Measurements from ENCODE around the gene PTPRF. TPM values are rescaled to one million over a fixed set of nuclear protein-coding genes. Genes with fewer than 3 reads are reported as not detected.

Gene PTPRF
- total and polyA plus RNA-seq, 4 donors, result 41.2 to 241 (median 85.6) TPM

GRCh38 chr1:43632135-43632670 lies 101.5 kb downstream of the PTPRF start:
- DNase-seq (ENCODE audit: low spot score), result no peak
- Histone ChIP-seq H3K27me3 (ENCODE audit: control insufficient read depth in 4 of 4, insufficient read depth in 4 of 4, low read length in 3 of 4) (no peaks in the 10 kb centered on the region), H3K9me3 (ENCODE audit: control insufficient read depth in 4 of 4, low read length in 3 of 4) (no peaks in the 10 kb centered on the region), H3K4me3 (ENCODE audit: low read depth in 1 of 3, low read length in 3 of 3) (no peak overlapping the region), H3K9ac (ENCODE audit: low read depth in 1 of 2, low read length in 2 of 2) (no peak overlapping the region), H3K27ac (ENCODE audit: low read depth in 1 of 2, low read length in 2 of 2) (no peak overlapping the region), H3K36me3 (ENCODE audit: control insufficient read depth in 4 of 4, insufficient read depth in 3 of 4, low read depth in 1 of 4, low read length in 3 of 4) (no peaks in the 10 kb centered on the region), H3K4me1 (ENCODE audit: control insufficient read depth in 4 of 4, insufficient read depth in 4 of 4, low read length in 3 of 4) (peaks cover 0 to 4% (median 0%) of the 10 kb centered on the region in 4 donors)
- TF ChIP-seq HNF4A (conservative IDR thresholded peaks at IDR 0.05), result no peak
- TF ChIP-seq GABPA (IDR thresholded peaks at IDR 0.05 in 1 of 2, conservative IDR thresholded peaks at IDR 0.05 in 1 of 2), result no peak
- TF ChIP-seq TAF1 (conservative IDR thresholded peaks at IDR 0.05), result no peak
- no peak for TF ChIP-seq ZBTB33 (IDR thresholded peaks at IDR 0.05)
- TF ChIP-seq ATF3 (IDR thresholded peaks at IDR 0.05), result no peak
- no peak for TF ChIP-seq RXRA (IDR thresholded peaks at IDR 0.05)
- no peak for TF ChIP-seq FOXA2 (IDR thresholded peaks at IDR 0.05)
- TF ChIP-seq RAD21 (IDR thresholded peaks at IDR 0.05), result no peak
- no peak for TF ChIP-seq YY1 (IDR thresholded peaks at IDR 0.05)
- no peak for TF ChIP-seq JUND (IDR thresholded peaks at IDR 0.05)
- TF ChIP-seq MAX (IDR thresholded peaks at IDR 0.05), result no peak
- no peak for TF ChIP-seq NR2F2 (IDR thresholded peaks at IDR 0.05)
- WGBS, result 56% methylated on average over 4 of the region's 4 CpGs

GRCh38 chr1:43634721-43635120 lies 104.0 kb downstream of the PTPRF start:
- peaks cover 0 to 4% (median 0%) of the 10 kb centered on the region in 4 donors for H3K4me1 ChIP-seq (ENCODE audit: control insufficient read depth in 4 of 4, insufficient read depth in 4 of 4, low read length in 3 of 4)
- H3K9me3 ChIP-seq (ENCODE audit: control insufficient read depth in 4 of 4, low read length in 3 of 4), result no peaks in the 10 kb centered on the region
- no peaks in the 10 kb centered on the region for H3K27me3 ChIP-seq (ENCODE audit: control insufficient read depth in 4 of 4, insufficient read depth in 4 of 4, low read length in 3 of 4)
- no peak for TF ChIP-seq NR2F2 (IDR thresholded peaks at IDR 0.05)
- TF ChIP-seq JUND (IDR thresholded peaks at IDR 0.05), result no peak
- TF ChIP-seq TAF1 (conservative IDR thresholded peaks at IDR 0.05), result no peak
- no peak for TF ChIP-seq RAD21 (IDR thresholded peaks at IDR 0.05)
- no peak for TF ChIP-seq SP1 (IDR thresholded peaks at IDR 0.05)
- no peak for TF ChIP-seq ATF3 (IDR thresholded peaks at IDR 0.05)
- TF ChIP-seq HNF4A (conservative IDR thresholded peaks at IDR 0.05), result no peak
- no peak for TF ChIP-seq MAX (IDR thresholded peaks at IDR 0.05)
- no peak for TF ChIP-seq FOXA2 (IDR thresholded peaks at IDR 0.05)
- TF ChIP-seq ZBTB33 (IDR thresholded peaks at IDR 0.05), result no peak
- TF ChIP-seq GABPA (IDR thresholded peaks at IDR 0.05 in 1 of 2, conservative IDR thresholded peaks at IDR 0.05 in 1 of 2), result no peak
- no peak for TF ChIP-seq YY1 (IDR thresholded peaks at IDR 0.05)
- no peak for TF ChIP-seq CTCF (IDR thresholded peaks at IDR 0.05; ENCODE audit: low read depth, low read length, missing input control)
- TF ChIP-seq RXRA (IDR thresholded peaks at IDR 0.05), result no peak
- no peak for TF ChIP-seq FOXA1 (IDR thresholded peaks at IDR 0.05)
- no peak for TF ChIP-seq EGR1 (IDR thresholded peaks at IDR 0.05; ENCODE audit: low read depth in 2 of 2)
- WGBS, result 68% methylated on average over 5 of the region's 5 CpGs
- no peaks in the 10 kb centered on the region for H3K36me3 ChIP-seq (ENCODE audit: control insufficient read depth in 4 of 4, insufficient read depth in 3 of 4, low read depth in 1 of 4, low read length in 3 of 4)
- no peak overlapping the region for H3K27ac ChIP-seq (ENCODE audit: low read depth in 1 of 2, low read length in 2 of 2)
- no peak overlapping the region for H3K4me3 ChIP-seq (ENCODE audit: low read depth in 1 of 3, low read length in 3 of 3)
- DNase-seq (ENCODE audit: low spot score), result no peak
- no peak overlapping the region for H3K9ac ChIP-seq (ENCODE audit: low read depth in 1 of 2, low read length in 2 of 2)
